H9 (cell line): ENCODE measurements around the gene RABGAP1L. TPM values are rescaled to one million over a fixed set of nuclear protein-coding genes. Genes with fewer than 3 reads are reported as not detected.

Experiments used
- DNase-seq: peaks from one replicate; pipeline ENCODE4 v3.0.0-alpha.2; 2017
- H2AFZ ChIP-seq: one replicate; pipeline ENCODE4 v1.6.1; 2013; ENCODE audit warnings: mild to moderate bottlenecking, low read length, control low read depth, moderate library complexity
- H2AK5ac ChIP-seq: 2 replicates; pipeline ENCODE4 v1.6.1; 2013; ENCODE audit warnings: low read length, control low read depth, mixed read lengths; ENCODE audit not compliant: insufficient read length
- H2BK120ac ChIP-seq: one replicate; pipeline ENCODE4 v1.6.1; 2013; ENCODE audit warnings: low read depth, mild to moderate bottlenecking, low read length, control low read depth, inconsistent platforms; ENCODE audit not compliant: poor library complexity, severe bottlenecking
- H2BK12ac ChIP-seq: 2 replicates; pipeline ENCODE4 v1.6.1; 2013; ENCODE audit warnings: low read length, control low read depth, mixed read lengths, low read depth; ENCODE audit not compliant: insufficient read length
- H2BK15ac ChIP-seq: 2 replicates; pipeline ENCODE4 v1.6.1; 2013; ENCODE audit warnings: low read depth, low read length, control low read depth
- H2BK20ac ChIP-seq: one replicate; pipeline ENCODE4 v1.6.1; 2013; ENCODE audit warnings: low read depth, mild to moderate bottlenecking, low read length, control low read depth, inconsistent platforms; ENCODE audit not compliant: poor library complexity, severe bottlenecking
- H2BK5ac ChIP-seq: 2 replicates; pipeline ENCODE4 v1.6.1; 2013; ENCODE audit warnings: low read length, control low read depth, mixed read lengths; ENCODE audit not compliant: insufficient read length
- H3K14ac ChIP-seq: 2 replicates; pipeline ENCODE4 v1.6.1; 2013; ENCODE audit warnings: low read length, control low read depth; ENCODE audit not compliant: insufficient read depth
- H3K18ac ChIP-seq: 2 replicates; pipeline ENCODE4 v1.6.1; 2013; ENCODE audit warnings: low read depth, mild to moderate bottlenecking, mixed read lengths, low read length, control low read depth; ENCODE audit not compliant: insufficient read length
- H3K23ac ChIP-seq: 2 replicates; pipeline ENCODE4 v1.6.1; 2013; ENCODE audit warnings: low read length, control low read depth, mixed read lengths, low read depth; ENCODE audit not compliant: insufficient read length
- H3K23me2 ChIP-seq: 2 replicates; pipeline ENCODE4 v1.6.1; 2013; ENCODE audit warnings: low read depth, mild to moderate bottlenecking, mixed read lengths, low read length, control low read depth; ENCODE audit not compliant: insufficient read length, poor library complexity, severe bottlenecking
- H3K27ac ChIP-seq: 2 replicates; pipeline ENCODE4 v1.5.1; 2013; ENCODE audit warnings: low read length, control low read depth, mixed read lengths, low read depth; ENCODE audit not compliant: insufficient read length
- H3K27me3 ChIP-seq: 2 replicates; pipeline ENCODE4 v1.6.1; 2013; ENCODE audit warnings: low read length, control low read depth, inconsistent platforms; ENCODE audit not compliant: insufficient read depth
- H3K4ac ChIP-seq: 2 replicates; pipeline ENCODE4 v1.6.1; 2013; ENCODE audit warnings: low read depth, mild to moderate bottlenecking, control low read depth, inconsistent platforms, low read length, moderate library complexity
- H3K4me1 ChIP-seq: 2 replicates; pipeline ENCODE4 v1.6.1; 2013; ENCODE audit warnings: low read length, control low read depth, inconsistent platforms; ENCODE audit not compliant: insufficient read depth
- H3K4me2 ChIP-seq: 2 replicates; pipeline ENCODE4 v1.6.1; 2013; ENCODE audit warnings: low read length, control low read depth, mixed read lengths; ENCODE audit not compliant: insufficient read length, insufficient read depth
- H3K56ac ChIP-seq: 2 replicates; pipeline ENCODE4 v1.6.1; 2013; ENCODE audit warnings: low read depth, mild to moderate bottlenecking, mixed read lengths, low read length, control low read depth; ENCODE audit not compliant: insufficient read length
- H3K79me1 ChIP-seq: 2 replicates; pipeline ENCODE4 v1.6.1; 2013; ENCODE audit warnings: low read depth, mild to moderate bottlenecking, moderate library complexity, low read length, control low read depth, inconsistent platforms; ENCODE audit not compliant: insufficient read depth, poor library complexity, severe bottlenecking
- H3K79me2 ChIP-seq: 2 replicates; pipeline ENCODE4 v1.6.1; 2013; ENCODE audit warnings: low read length, control low read depth, inconsistent platforms; ENCODE audit not compliant: insufficient read depth
- H3K9ac ChIP-seq: 2 replicates; pipeline ENCODE4 v1.6.1; 2013; ENCODE audit warnings: low read length, control low read depth, mixed read lengths; ENCODE audit not compliant: insufficient read length; ENCODE audit errors: extremely low read depth
- H3K9me3 ChIP-seq: one replicate; pipeline ENCODE4 v1.6.1; 2013; ENCODE audit warnings: low read depth, low read length, inconsistent platforms; ENCODE audit not compliant: control insufficient read depth
- H3T11ph ChIP-seq: one replicate; pipeline ENCODE4 v1.6.1; 2013; ENCODE audit warnings: mild to moderate bottlenecking, low read length, control low read depth, inconsistent platforms
- H4K20me1 ChIP-seq: one replicate; pipeline ENCODE4 v1.6.1; 2013; ENCODE audit not compliant: control insufficient read depth, insufficient read length, insufficient read depth
- H4K5ac ChIP-seq: 2 replicates; pipeline ENCODE4 v1.6.1; 2013; ENCODE audit warnings: low read depth, mild to moderate bottlenecking, mixed read lengths, low read length, control low read depth; ENCODE audit not compliant: insufficient read length
- H4K8ac ChIP-seq: replicated peaks from 2 replicates; pipeline ENCODE4 v1.6.1; 2013; ENCODE audit warnings: low read length, control low read depth, mixed read lengths, low read depth; ENCODE audit not compliant: insufficient read length
- H4K91ac ChIP-seq: 2 replicates; pipeline ENCODE4 v1.6.1; 2013; ENCODE audit warnings: low read depth, mild to moderate bottlenecking, moderate library complexity, mixed read lengths, low read length, control low read depth; ENCODE audit not compliant: insufficient read length
- H3K27ac Mint-ChIP-seq, 3 experiments: 2 replicates in 2 of 3; 3 replicates in 1 of 3; pipeline ENCODE4 v1.8.0; 2020 to 2021; ENCODE audit warnings: mixed read lengths in 3 of 3, mild to moderate bottlenecking in 1 of 3, moderate library complexity in 1 of 3
- H3K27me3 Mint-ChIP-seq: 2 replicates; pipeline ENCODE4 v1.8.0; 2021; ENCODE audit warnings: low read depth, mild to moderate bottlenecking, moderate library complexity, mixed read lengths
- H3K36me3 Mint-ChIP-seq, 3 experiments: 2 replicates in 2 of 3; 3 replicates in 1 of 3; pipeline ENCODE4 v1.8.0; 2020 to 2021; ENCODE audit warnings: low read depth in 3 of 3, mixed read lengths in 3 of 3; ENCODE audit not compliant: insufficient read depth in 1 of 3
- H3K4me1 Mint-ChIP-seq, 2 experiments: 2 replicates each; pipeline ENCODE4 v1.8.0; 2020; ENCODE audit warnings: mixed read lengths in 2 of 2
- H3K4me3 Mint-ChIP-seq, 2 experiments: 2 replicates in 1 of 2; 3 replicates in 1 of 2; pipeline ENCODE4 v1.8.0; 2020 to 2021; ENCODE audit warnings: mild to moderate bottlenecking in 2 of 2, mixed read lengths in 2 of 2, moderate library complexity in 1 of 2
- H3K9me3 Mint-ChIP-seq, 2 experiments: 2 replicates in 1 of 2; 3 replicates in 1 of 2; pipeline ENCODE4 v1.8.0; 2020; ENCODE audit warnings: mild to moderate bottlenecking in 2 of 2, mixed read lengths in 2 of 2, moderate library complexity in 1 of 2
- CTCF ChIP-seq: fragments of 200-600 bp; sonication (generic); conservative IDR thresholded peaks from 3 replicates; pipeline ENCODE4 v1.8.0; 2021; ENCODE audit warnings: antibody characterized with exemption, mild to moderate bottlenecking
- WGBS: extraction: QIAGEN DNeasy Blood & Tissue Kit; methylation state at CpG from one replicate; pipeline ENCODE4 v1.1.7; 2013; ENCODE audit warnings: missing lambda C conversion rate, low lambda C conversion rate, mixed read lengths; ENCODE audit not compliant: insufficient read length; ENCODE audit errors: extremely low coverage; 5-methylcytosine and 5-hydroxymethylcytosine counted together
- total RNA-seq: library from RNA; stranded (reverse); gene quantifications from 2 replicates; pipeline ENCODE4 v1.2.1, GENCODE V29; 2021

RABGAP1L gene
- total RNA-seq, 1 experiment from 2014 or later, result 147 TPM

GRCh38 chr1:174931214-174931613 lies 771.9 kb downstream of the RABGAP1L start:
- H3K27me3 Mint-ChIP-seq, result no peaks in the 10 kb centered on the region
- no peaks in the 10 kb centered on the region for H3K23me2 ChIP-seq
- H3K36me3 Mint-ChIP-seq, result peaks cover 1 to 23% (median 14%) of the 10 kb centered on the region in 3 experiments; a peak in 4 of 7 replicates
- WGBS, result no CpG with 5 or more reads among the region's 1 CpG
- H3K27ac ChIP-seq, result no peak overlapping the region
- no peak overlapping the region for H3K18ac ChIP-seq
- H3K14ac ChIP-seq, result no peak overlapping the region
- no peak overlapping the region for H2BK120ac ChIP-seq
- no peak overlapping the region for H2BK12ac ChIP-seq
- no peaks in the 10 kb centered on the region for H3K9me3 ChIP-seq
- H2BK20ac ChIP-seq, result no peak overlapping the region
- H3K79me1 ChIP-seq, result peaks cover 8% of the 10 kb centered on the region
- H3K4me1 Mint-ChIP-seq, result peaks cover 32 to 40% of the 10 kb centered on the region in 2 experiments
- no peaks in the 10 kb centered on the region for H3K27me3 ChIP-seq
- no peak overlapping the region for H3K23ac ChIP-seq
- peaks cover 3% of the 10 kb centered on the region; the same call in 1 of the 2 replicates for H3K79me2 ChIP-seq
- no peaks in the 10 kb centered on the region for H3K4me1 ChIP-seq
- H4K8ac ChIP-seq, result no peak overlapping the region
- no peaks in the 10 kb centered on the region for H3K9me3 Mint-ChIP-seq
- no peak for DNase-seq
- H2BK5ac ChIP-seq, result no peak overlapping the region
- no peak overlapping the region for H3T11ph ChIP-seq
- H3K27ac Mint-ChIP-seq, result peak overlapping the region in 2 of 3 experiments; percentile 50 to 77; a peak in 2 of 7 replicates
- no peak overlapping the region for H3K4me3 Mint-ChIP-seq
- no peak for TF ChIP-seq CTCF
- no peak overlapping the region for H3K4ac ChIP-seq
- no peaks in the 10 kb centered on the region for H4K20me1 ChIP-seq
- H4K91ac ChIP-seq, result no peak overlapping the region
- H2BK15ac ChIP-seq, result no peak overlapping the region
- no peak overlapping the region for H3K56ac ChIP-seq
- H3K4me2 ChIP-seq, result no peak overlapping the region
- H2AFZ ChIP-seq, result no peak overlapping the region
- H3K9ac ChIP-seq, result no peak overlapping the region
- no peak overlapping the region for H2AK5ac ChIP-seq
- no peak overlapping the region for H4K5ac ChIP-seq
